Subcutaneous adipose tissue (tissue), 4 donors: ENCODE data around the gene CLEC4M. TPM values are rescaled to one million over a fixed set of nuclear protein-coding genes. Genes with fewer than 3 reads are reported as not detected.

Source experiments
- CTCF ChIP-seq: fragments of 450-650 bp; IDR thresholded peaks from one replicate; pipeline ENCODE4 v1.5.1; 2016; ENCODE audit warnings: low read depth, mild to moderate bottlenecking, control low read depth, antibody characterized with exemption, moderate library complexity
- total RNA-seq, 4 donors: library from RNA; depleted of rRNA; stranded (reverse); fragments of >200 nt; gene quantifications; one replicate each; pipeline ENCODE4 v1.1.0, GENCODE V29; 2016

Gene CLEC4M
- not detected for total RNA-seq

- TF ChIP-seq CTCF: no peak
These were observed at the start of gene CLEC4M for GRCh38 chr19:7762719-7763293. Gene CLEC4M (plus strand): TSS chr19:7763243. CDS start chr19:7763267, 24 bp downstream.

GRCh38 chr19:7715671-7716070, 47.4 kb upstream of the CLEC4M start:
- no peak for TF ChIP-seq CTCF

- no peak for TF ChIP-seq CTCF
These were observed 46.3 kb upstream of the CLEC4M start for GRCh38 chr19:7716762-7717161.

- TF ChIP-seq CTCF: no peak
These were observed 44.4 kb upstream of the CLEC4M start for GRCh38 chr19:7718668-7719067.

- no peak for TF ChIP-seq CTCF
These were observed 42.7 kb upstream of the CLEC4M start for GRCh38 chr19:7720351-7720750.

- TF ChIP-seq CTCF: no peak
These were observed 40.8 kb upstream of the CLEC4M start for GRCh38 chr19:7722231-7722651.

- no peak for TF ChIP-seq CTCF
These were observed 37.3 kb upstream of the CLEC4M start for GRCh38 chr19:7725791-7726190.
